BLaER1 (cell line): ENCODE data around the gene KCTD5.

Experiments used
- H3K27ac ChIP-seq: shearing (Covaris generic); formaldehyde crosslinking; 2 replicates; pipeline ENCODE4 v1.8.1; 2022
- H3K27me3 ChIP-seq: shearing (Covaris generic); formaldehyde crosslinking; 2 replicates; pipeline ENCODE4 v1.8.1; 2022
- H3K36me3 ChIP-seq: shearing (Covaris generic); formaldehyde crosslinking; 2 replicates; pipeline ENCODE4 v1.8.1; 2022
- H3K4me1 ChIP-seq: shearing (Covaris generic); formaldehyde crosslinking; 2 replicates; pipeline ENCODE4 v1.8.1; 2022
- H3K4me2 ChIP-seq: shearing (Covaris generic); formaldehyde crosslinking; 2 replicates; pipeline ENCODE4 v1.8.1; 2022
- H3K4me3 ChIP-seq: shearing (Covaris generic); formaldehyde crosslinking; 2 replicates; pipeline ENCODE4 v1.8.1; 2022
- H3K9ac ChIP-seq: shearing (Covaris generic); formaldehyde crosslinking; 2 replicates; pipeline ENCODE4 v1.8.1; 2022
- H3K9me3 ChIP-seq: shearing (Covaris generic); formaldehyde crosslinking; 2 replicates; pipeline ENCODE4 v1.8.1; 2022
- H4K20me1 ChIP-seq: shearing (Covaris generic); formaldehyde crosslinking; 2 replicates; pipeline ENCODE4 v1.8.1; 2022
- Cebpa-rat ChIP-seq: shearing (Covaris generic); IDR thresholded peaks from 2 replicates; pipeline ENCODE4 v1.8.1; 2022

The KCTD5 gene

DNA sequence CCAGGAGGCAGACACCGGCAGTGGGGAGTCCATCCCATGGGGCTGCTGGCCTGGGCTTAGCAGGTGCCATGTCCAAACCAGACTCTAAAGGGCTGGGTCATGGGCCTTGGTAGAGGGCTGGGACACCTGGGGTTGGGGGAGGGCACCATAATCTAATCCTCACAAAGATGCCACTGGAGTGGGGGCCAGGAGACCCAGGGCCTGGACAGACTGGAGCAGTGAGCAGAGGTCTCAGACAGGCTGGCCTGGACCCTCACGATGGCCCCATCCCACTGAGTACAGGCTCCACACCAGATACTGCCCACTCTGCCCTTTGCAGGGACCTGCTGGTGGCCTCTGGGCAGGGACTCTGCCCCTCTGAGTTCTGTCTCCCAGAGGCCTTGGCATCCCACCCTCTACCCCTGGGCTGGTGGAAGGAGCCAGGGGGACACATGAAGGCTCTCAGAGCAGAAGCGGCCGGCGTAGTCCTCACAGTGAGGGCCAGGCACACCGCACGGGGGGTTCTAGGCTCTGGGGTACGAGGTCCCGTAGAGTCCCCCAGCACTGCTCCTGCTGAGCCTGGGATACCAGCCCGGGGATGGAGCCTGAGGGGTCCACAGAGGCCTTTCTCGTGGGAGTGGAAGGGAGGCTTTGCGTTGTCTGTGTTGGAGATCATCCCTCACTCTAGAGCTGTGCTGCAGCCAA, 60.1 kb downstream of the KCTD5 start:
- Histone ChIP-seq H4K20me1 (no peaks in the 10 kb centered on the region), H3K4me3 (no peak overlapping the region), H3K36me3 (no peaks in the 10 kb centered on the region), H3K4me1 (peaks cover 7% of the 10 kb centered on the region), H3K9me3 (no peaks in the 10 kb centered on the region), H3K27me3 (no peaks in the 10 kb centered on the region), H3K4me2 (no peak overlapping the region), H3K27ac (no peak overlapping the region), H3K9ac (no peak overlapping the region)
- no peak for TF ChIP-seq Cebpa-rat

DNA sequence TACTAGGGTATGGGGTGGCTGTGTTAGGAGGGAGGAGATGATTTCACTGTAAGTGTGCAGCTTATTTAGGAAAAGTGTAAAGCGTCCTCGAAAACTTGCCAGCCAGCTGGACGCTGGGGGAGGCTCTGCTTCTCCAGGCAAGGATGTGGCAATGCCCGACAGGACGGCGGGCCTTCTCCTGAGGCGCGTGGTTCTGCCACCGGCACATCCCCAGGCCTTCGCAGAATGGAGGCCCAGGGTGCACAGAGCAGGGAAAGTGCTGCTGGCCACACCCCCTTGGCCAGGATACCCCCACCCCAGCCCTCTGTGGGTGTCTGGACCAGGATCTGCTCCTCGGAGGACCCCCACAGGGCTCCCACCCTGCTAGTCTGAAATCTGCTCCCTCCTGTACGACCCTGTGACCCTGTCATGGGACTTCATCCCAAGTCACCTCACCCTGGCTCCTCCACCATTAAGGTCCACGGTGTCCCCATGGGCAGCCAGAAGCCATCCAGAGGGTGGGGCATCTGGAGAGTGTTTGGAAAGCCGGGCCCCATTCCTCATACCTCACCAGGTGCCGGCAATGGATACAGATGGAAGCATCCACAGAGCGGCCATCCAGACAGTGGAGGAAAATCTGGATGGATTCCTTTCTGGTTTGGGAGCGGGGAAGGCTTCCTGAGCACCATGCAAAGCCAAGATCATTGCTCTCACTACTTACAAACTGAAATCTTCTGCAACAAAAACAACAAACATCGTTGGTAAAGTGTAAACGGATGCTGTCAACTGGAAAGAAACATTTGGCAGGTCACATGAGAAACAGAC, 60.9 kb downstream of the KCTD5 start:
- H3K36me3 ChIP-seq, result no peaks in the 10 kb centered on the region
- H3K4me2 ChIP-seq, result no peak overlapping the region
- no peaks in the 10 kb centered on the region for H3K9me3 ChIP-seq
- no peak overlapping the region for H3K4me3 ChIP-seq
- peaks cover 7% of the 10 kb centered on the region for H3K4me1 ChIP-seq
- no peak overlapping the region for H3K27ac ChIP-seq
- no peaks in the 10 kb centered on the region for H4K20me1 ChIP-seq
- no peak for TF ChIP-seq Cebpa-rat
- H3K27me3 ChIP-seq, result no peaks in the 10 kb centered on the region
- H3K9ac ChIP-seq, result 0 out of 2 replicates have a peak overlapping the region, but pooled peaks have one; percentile 31

GRCh38 chr16:2744711-2745110, 62.4 kb downstream of the KCTD5 start:
- no peaks in the 10 kb centered on the region for H3K9me3 ChIP-seq
- H3K27me3 ChIP-seq, result no peaks in the 10 kb centered on the region
- H3K36me3 ChIP-seq, result 0 out of 2 replicates have a peak, but pooled peaks cover 10% of the 10 kb centered on the region
- no peak overlapping the region for H3K4me2 ChIP-seq
- H3K4me1 ChIP-seq, result no peaks in the 10 kb centered on the region
- no peak overlapping the region for H3K27ac ChIP-seq
- TF ChIP-seq Cebpa-rat, result no peak
- H4K20me1 ChIP-seq, result no peaks in the 10 kb centered on the region
- H3K4me3 ChIP-seq, result no peak overlapping the region
- H3K9ac ChIP-seq, result no peak overlapping the region

DNA sequence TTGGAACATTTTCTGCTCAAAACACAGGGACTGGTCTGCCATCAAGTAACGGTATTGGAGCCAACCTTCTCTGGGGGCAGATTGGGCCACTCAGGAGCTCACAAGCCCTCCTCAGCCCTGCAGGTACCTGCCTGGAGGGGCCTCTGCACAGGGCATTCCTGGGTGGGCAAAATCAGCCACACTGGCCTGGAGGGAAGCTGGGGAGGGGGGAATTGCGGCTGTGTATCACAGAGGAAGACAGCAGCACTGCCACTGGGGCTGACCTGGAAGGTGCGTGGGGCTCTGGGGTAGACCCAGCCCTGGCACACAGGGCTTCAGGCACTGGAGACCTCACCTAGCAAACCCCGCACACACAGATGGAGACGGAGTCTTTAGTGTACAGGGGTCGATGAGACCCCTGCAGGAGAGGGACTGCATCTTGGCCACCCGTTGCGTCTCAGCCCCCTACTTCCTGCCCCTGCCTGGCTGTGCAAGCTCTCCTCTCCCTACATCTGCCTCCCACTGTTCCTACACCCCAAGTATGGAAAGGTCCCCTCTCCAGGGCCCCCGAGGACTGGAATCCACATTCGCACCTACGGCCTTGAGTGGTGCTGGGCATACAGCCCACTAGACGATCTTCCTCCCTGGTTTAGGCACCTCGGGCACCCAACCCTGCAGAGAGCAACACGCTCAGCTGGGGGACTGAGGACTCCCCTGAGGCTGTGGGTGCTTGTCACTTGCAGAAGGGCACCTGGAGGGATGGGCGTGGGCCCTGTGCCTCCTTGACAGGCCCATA, 63.0 kb downstream of the KCTD5 start:
- Histone ChIP-seq H3K27ac (no peak overlapping the region), H3K4me3 (no peak overlapping the region), H3K4me2 (no peak overlapping the region), H3K36me3 (0 out of 2 replicates have a peak, but pooled peaks cover 13% of the 10 kb centered on the region), H3K9ac (0 out of 2 replicates have a peak overlapping the region, but pooled peaks have one; percentile 10), H3K4me1 (no peaks in the 10 kb centered on the region), H3K9me3 (no peaks in the 10 kb centered on the region), H4K20me1 (no peaks in the 10 kb centered on the region), H3K27me3 (no peaks in the 10 kb centered on the region)
- TF ChIP-seq Cebpa-rat, result no peak

DNA sequence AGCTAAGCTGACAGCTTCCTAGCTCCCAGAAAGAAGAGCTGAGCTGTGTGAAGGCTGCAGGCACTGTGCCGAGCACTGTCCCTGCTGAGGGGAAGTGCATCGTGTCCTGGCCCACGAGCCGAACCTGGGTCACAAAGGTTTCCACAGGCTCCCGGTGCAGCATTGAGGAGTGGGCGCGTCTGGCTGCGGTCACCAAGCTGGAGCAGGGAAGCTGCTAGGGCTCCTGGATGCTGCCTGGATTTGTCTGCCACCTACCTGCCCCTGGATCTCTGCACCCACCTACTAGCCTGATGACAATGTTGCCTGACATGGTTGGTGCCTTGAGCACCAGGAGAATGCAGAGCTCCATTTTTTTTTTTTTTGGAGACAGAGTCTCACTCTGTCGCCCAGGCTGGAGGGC, 63.6 kb downstream of the KCTD5 start:
- Histone ChIP-seq H3K9ac (0 out of 2 replicates have a peak overlapping the region, but pooled peaks have one; percentile 10), H3K27me3 (no peaks in the 10 kb centered on the region), H3K36me3 (0 out of 2 replicates have a peak, but pooled peaks cover 13% of the 10 kb centered on the region), H3K4me2 (no peak overlapping the region), H3K9me3 (no peaks in the 10 kb centered on the region), H3K27ac (no peak overlapping the region), H3K4me1 (peaks cover 5% of the 10 kb centered on the region), H3K4me3 (no peak overlapping the region), H4K20me1 (no peaks in the 10 kb centered on the region)
- no peak for TF ChIP-seq Cebpa-rat

DNA sequence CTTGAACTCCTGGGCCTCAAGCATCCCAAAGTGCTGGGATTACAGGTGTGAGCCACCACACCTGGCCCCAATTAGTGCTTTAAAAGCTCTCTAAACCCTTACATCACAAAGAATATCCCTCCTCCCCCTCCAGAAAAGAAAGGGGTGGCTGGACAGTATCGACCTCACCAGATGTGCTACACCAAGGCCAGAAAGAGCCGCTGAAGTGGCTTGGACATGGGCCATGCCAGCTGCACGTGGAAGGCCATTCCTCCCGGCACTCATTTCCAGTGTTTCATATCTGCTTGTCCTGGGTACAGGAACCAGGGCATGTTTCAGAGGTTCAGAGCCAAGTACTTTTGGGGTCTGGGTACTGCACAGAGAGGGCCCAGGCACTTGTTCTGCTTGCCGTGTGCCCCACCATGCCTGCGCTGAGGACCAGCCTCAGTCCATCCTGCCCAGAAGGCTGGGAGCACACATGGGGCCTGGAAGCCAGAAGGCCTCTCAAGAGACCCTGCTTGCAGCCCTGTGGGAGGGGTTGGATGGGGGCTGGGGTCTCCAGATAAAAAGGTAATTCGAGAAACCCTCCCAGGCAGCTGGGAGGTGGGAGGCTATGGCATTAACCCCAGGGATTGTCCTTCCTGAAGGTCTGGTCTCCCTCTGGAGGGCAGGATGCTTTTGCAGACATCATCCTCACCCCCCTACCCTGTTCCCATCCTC, 66.6 kb downstream of the KCTD5 start:
- TF ChIP-seq Cebpa-rat, result no peak
- peaks cover 15% of the 10 kb centered on the region for H3K4me1 ChIP-seq
- H4K20me1 ChIP-seq, result peaks cover 10% of the 10 kb centered on the region
- no peaks in the 10 kb centered on the region for H3K27me3 ChIP-seq
- no peak overlapping the region for H3K9ac ChIP-seq
- no peak overlapping the region for H3K27ac ChIP-seq
- H3K9me3 ChIP-seq, result no peaks in the 10 kb centered on the region
- H3K4me3 ChIP-seq, result no peak overlapping the region
- 0 out of 2 replicates have a peak, but pooled peaks cover 13% of the 10 kb centered on the region for H3K36me3 ChIP-seq
- H3K4me2 ChIP-seq, result no peak overlapping the region

DNA sequence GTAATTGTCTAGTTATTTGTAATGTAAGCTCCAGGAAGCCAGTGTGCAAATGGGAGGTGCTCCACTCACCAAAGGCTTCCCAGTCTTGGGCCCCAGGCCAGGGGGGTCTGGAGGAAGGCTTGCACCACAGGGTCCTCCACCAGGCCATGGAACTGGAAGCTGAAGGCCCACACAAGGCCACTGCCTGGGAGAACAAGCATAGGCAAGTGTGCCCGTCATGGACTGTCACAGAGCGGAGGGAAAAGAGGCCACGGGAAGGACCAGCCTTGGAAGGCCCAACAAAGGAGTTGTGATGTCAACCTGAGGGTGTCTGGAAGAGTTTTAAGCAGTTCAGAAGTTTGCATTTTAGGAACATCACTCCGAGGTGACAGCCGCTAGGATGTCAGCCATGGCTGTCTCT, 67.2 kb downstream of the KCTD5 start:
- Histone ChIP-seq H3K4me1 (peaks cover 21% of the 10 kb centered on the region), H3K36me3 (0 out of 2 replicates have a peak, but pooled peaks cover 13% of the 10 kb centered on the region), H3K4me2 (no peak overlapping the region), H3K9me3 (no peaks in the 10 kb centered on the region), H3K27ac (no peak overlapping the region), H3K9ac (no peak overlapping the region), H3K27me3 (no peaks in the 10 kb centered on the region), H3K4me3 (no peak overlapping the region), H4K20me1 (peaks cover 16% of the 10 kb centered on the region)
- no peak for TF ChIP-seq Cebpa-rat

GRCh38 chr16:2749936-2750335, 67.6 kb downstream of the KCTD5 start:
- Histone ChIP-seq H3K27ac (no peak overlapping the region), H3K4me3 (no peak overlapping the region), H3K9ac (no peak overlapping the region), H4K20me1 (peaks cover 20% of the 10 kb centered on the region), H3K36me3 (0 out of 2 replicates have a peak, but pooled peaks cover 14% of the 10 kb centered on the region), H3K9me3 (no peaks in the 10 kb centered on the region), H3K4me2 (no peak overlapping the region), H3K27me3 (no peaks in the 10 kb centered on the region), H3K4me1 (peaks cover 25% of the 10 kb centered on the region)
- no peak for TF ChIP-seq Cebpa-rat

DNA sequence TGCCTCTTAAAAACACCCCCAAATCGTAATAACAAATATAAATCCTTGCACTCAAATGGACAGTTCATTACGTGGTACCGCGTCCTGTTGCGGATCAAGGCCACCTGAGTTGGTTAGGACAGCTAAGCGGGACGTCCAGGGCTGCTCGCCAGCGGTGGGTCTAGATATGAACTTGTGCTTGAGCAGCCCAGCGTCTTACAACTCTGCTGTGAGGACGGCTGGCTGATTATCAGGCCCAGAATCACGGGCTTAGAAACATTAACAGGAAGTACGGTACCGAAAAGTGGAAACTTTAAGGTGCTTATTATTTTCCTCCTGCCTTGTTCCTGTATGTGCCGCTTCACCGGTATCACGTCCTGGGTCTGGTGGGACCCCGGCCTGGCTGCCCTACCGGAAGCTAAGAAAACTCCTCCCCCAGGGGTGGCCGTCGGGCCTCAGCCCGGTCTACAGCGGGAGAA, 69.3 kb downstream of the KCTD5 start:
- H3K4me1 ChIP-seq, result peaks cover 40% of the 10 kb centered on the region
- no peaks in the 10 kb centered on the region for H3K9me3 ChIP-seq
- no peaks in the 10 kb centered on the region for H3K27me3 ChIP-seq
- peak overlapping the region; percentile 98 for H3K27ac ChIP-seq
- H3K36me3 ChIP-seq, result peaks cover 31% of the 10 kb centered on the region
- peak overlapping the region; percentile 93 for H3K4me2 ChIP-seq
- H3K4me3 ChIP-seq, result peak overlapping the region; percentile 84
- peaks cover 37% of the 10 kb centered on the region for H4K20me1 ChIP-seq
- peak overlapping the region; percentile 97 for H3K9ac ChIP-seq
- TF ChIP-seq Cebpa-rat, result no peak
